Loucy (cell line): ENCODE measurements around the gene EGFLAM.

ENCODE experiments used
- CTCF ChIP-seq: fragments of 200-600 bp; sonication (generic); conservative IDR thresholded peaks from 2 replicates; pipeline ENCODE4 v1.5.1; 2014; ENCODE audit warnings: mild to moderate bottlenecking, antibody characterized with exemption, low read length
- EZH2phosphoT487 ChIP-seq: fragments of 200-600 bp; IDR thresholded peaks from 2 replicates; pipeline ENCODE4 v1.6.1; 2018; ENCODE audit warnings: antibody characterized with exemption, mild to moderate bottlenecking, moderate library complexity, borderline replicate concordance

- no peak for TF ChIP-seq CTCF
- no peak for TF ChIP-seq EZH2phosphoT487
Measured at GRCh38 chr5:38414348-38414747, 156.0 kb downstream of the EGFLAM start.
